Right cardiac atrium (tissue), 5 donors: ENCODE measurements around the gene E2F6. TPM values are rescaled to one million over a fixed set of nuclear protein-coding genes. Genes with fewer than 3 reads are reported as not detected.

Experiments used
- ATAC-seq, 2 donors: fragments of 200-7000 bp; cut with Tn5 transposase; one replicate each; pipeline versions ENCODE4 v1.8.0 to v1.9.1; 2020; ENCODE audit warnings: moderate library complexity in 2 of 2, mild to moderate bottlenecking in 1 of 2
- DNase-seq, 3 donors: peaks; one replicate each; pipeline ENCODE4 v3.0.0-alpha.2; 2020
- H3K27ac ChIP-seq: one replicate; pipeline ENCODE4 v1.5.1; 2013; ENCODE audit warnings: mild to moderate bottlenecking, low read length, control low read depth, moderate library complexity
- H3K27me3 ChIP-seq: one replicate; pipeline ENCODE4 v1.6.1; 2013; ENCODE audit not compliant: control insufficient read depth, insufficient read depth
- H3K4me1 ChIP-seq: one replicate; pipeline ENCODE4 v1.6.1; 2013; ENCODE audit warnings: low read length; ENCODE audit not compliant: control insufficient read depth, insufficient read depth
- H3K4me3 ChIP-seq: one replicate; pipeline ENCODE4 v1.5.1; 2013; ENCODE audit warnings: low read length, control low read depth
- H3K9me3 ChIP-seq: one replicate; pipeline ENCODE4 v1.6.1; 2013; ENCODE audit warnings: low read length; ENCODE audit not compliant: control insufficient read depth
- WGBS: extraction: QIAGEN DNeasy Blood & Tissue Kit; methylation state at CpG from one replicate; pipeline ENCODE4 v1.1.7; 2013; 5-methylcytosine and 5-hydroxymethylcytosine counted together
- intact Hi-C, 4 donors: fragments of 100-400 bp; cut with DNase I; formaldehyde crosslinking; loops; one replicate each; pipeline versions ENCODE4 v1.11.0 to v1.14.0; 2022 to 2023
- polyA plus RNA-seq: library from polyadenylated mRNA; stranded (reverse); fragments of 200-250 nt; gene quantifications from one replicate; pipeline ENCODE4 v1.2.3, GENCODE V29; 2013
- total RNA-seq, 4 donors: library from RNA; stranded (reverse); fragmentation: NEBNext Ultra II Directional; extraction: Animal tissue kit (Norgen Biotek cat#: 25700); gene quantifications; one replicate each; pipeline ENCODE4 v1.2.1, GENCODE V29; 2021
- donor health status: healthy with polysubstance abuse.
- donor health status: DM: no; HTN: yes; CAD: no.
- donor health status: DM: no; HTN: no; CAD: no.
- donor health status: DM: no; HTN: yes; CAD: no; lungs with severe emphysema.
- donor health status: DM: yes; HTN: yes; CAD: no.

Gene E2F6
- total and polyA plus RNA-seq, 5 donors, result 10.9 to 19.9 (median 15.9) TPM

GRCh38 chr2:11478899-11479605 is 13.1 kb upstream of the E2F6 start:
- no peak overlapping the region for H3K27ac ChIP-seq
- no peaks in the 10 kb centered on the region for H3K9me3 ChIP-seq
- no peaks in the 10 kb centered on the region for H3K27me3 ChIP-seq
- intact Hi-C loops, result loop anchor here (1.0 to 10.0 kb wide), 4 partner anchors 103 to 206 kb away; no protein-coding TSS in a partner anchor
- WGBS, result 76% methylated on average over 12 of the region's 12 CpGs
- DNase-seq (no peak), ATAC-seq (no peak)
- no peaks in the 10 kb centered on the region for H3K4me1 ChIP-seq
- H3K4me3 ChIP-seq, result no peak overlapping the region

DNA sequence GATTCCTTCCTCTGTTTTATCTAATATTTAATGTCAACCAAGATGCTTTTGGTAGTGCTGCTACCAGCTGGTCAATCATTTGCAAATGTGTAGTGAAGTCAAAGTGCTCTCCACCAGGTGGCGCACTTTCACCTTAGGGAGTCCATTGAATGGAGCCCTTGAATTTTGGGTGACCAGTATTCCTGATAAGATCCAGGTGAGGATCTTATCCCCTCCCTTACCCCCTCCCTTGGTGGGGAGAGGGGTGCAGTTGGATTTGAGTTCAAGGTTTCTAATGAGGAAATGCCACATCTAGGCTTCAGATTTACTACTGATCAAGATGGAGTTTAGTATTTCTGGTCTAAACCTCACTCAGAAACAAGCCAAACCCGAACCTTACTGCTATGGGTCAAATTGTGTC is 12.0 kb upstream of the E2F6 start:
- H3K4me1 ChIP-seq, result no peaks in the 10 kb centered on the region
- WGBS, result 35% methylated on average over 2 of the region's 2 CpGs
- DNase-seq (peak; percentile 88 to 96 (median 90)), ATAC-seq (peak; percentile 53 to 69)
- H3K27me3 ChIP-seq, result no peaks in the 10 kb centered on the region
- intact Hi-C loops, result loop anchor here (1.0 to 10.0 kb wide), 4 partner anchors 104 to 207 kb away; no protein-coding TSS in a partner anchor
- H3K9me3 ChIP-seq, result no peaks in the 10 kb centered on the region
- no peak overlapping the region for H3K4me3 ChIP-seq
- H3K27ac ChIP-seq, result no peak overlapping the region

GRCh38 chr2:11473659-11474433 is 7.9 kb upstream of the E2F6 start:
- Histone ChIP-seq H3K27me3 (no peaks in the 10 kb centered on the region), H3K9me3 (no peaks in the 10 kb centered on the region), H3K4me3 (no peak overlapping the region), H3K4me1 (no peaks in the 10 kb centered on the region), H3K27ac (no peak overlapping the region)
- intact Hi-C loops, result loop anchor here in 1 of 4 donors (10.0 kb wide), 1 partner anchor 211 kb away; no protein-coding TSS in a partner anchor
- DNase-seq, result no peak
- 66% methylated on average over 10 of the region's 10 CpGs for WGBS
- no peak for ATAC-seq

DNA sequence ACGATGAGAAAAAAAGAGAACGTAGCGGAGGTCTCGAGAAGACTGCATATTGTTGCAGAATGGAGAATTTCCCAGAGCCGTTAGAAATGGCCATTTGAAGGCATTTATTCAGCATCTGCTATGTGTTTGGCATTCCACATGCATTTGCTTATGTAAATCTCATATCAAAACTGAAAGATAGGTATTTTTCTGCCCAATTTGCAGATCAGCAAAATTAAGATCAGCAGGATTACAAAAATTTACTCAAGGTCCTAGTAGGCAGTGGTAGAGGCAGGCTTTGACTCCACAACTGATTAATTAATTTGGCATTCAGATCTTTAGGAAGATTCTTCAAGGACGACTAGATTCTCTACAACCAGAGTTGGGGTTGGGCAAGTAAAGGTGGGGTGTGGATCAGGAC is 1.8 kb upstream of the E2F6 start:
- no peak overlapping the region for H3K4me3 ChIP-seq
- ATAC-seq (no peak), DNase-seq (no peak)
- WGBS, result 88% methylated on average over 6 of the region's 6 CpGs
- intact Hi-C loops, result no loop called here
- H3K27me3 ChIP-seq, result no peaks in the 10 kb centered on the region
- H3K9me3 ChIP-seq, result no peaks in the 10 kb centered on the region
- peaks cover 7% of the 10 kb centered on the region for H3K4me1 ChIP-seq
- H3K27ac ChIP-seq, result no peak overlapping the region

GRCh38 chr2:11467129-11467649 is 1.2 kb upstream of the E2F6 start:
- Histone ChIP-seq H3K9me3 (no peaks in the 10 kb centered on the region), H3K27ac (no peak overlapping the region), H3K27me3 (no peaks in the 10 kb centered on the region), H3K4me1 (peaks cover 9% of the 10 kb centered on the region), H3K4me3 (no peak overlapping the region)
- WGBS, result 89% methylated on average over 5 of the region's 5 CpGs
- ATAC-seq, result no peak
- intact Hi-C loops, result no loop called here
- no peak for DNase-seq

GRCh38 chr2:11466307-11467128 is 557 bp upstream of the E2F6 start:
- Histone ChIP-seq H3K27me3 (no peaks in the 10 kb centered on the region), H3K27ac (no peak overlapping the region), H3K4me1 (peaks cover 9% of the 10 kb centered on the region), H3K4me3 (peak overlapping the region; percentile 61), H3K9me3 (no peaks in the 10 kb centered on the region)
- WGBS, result 32% methylated on average over 26 of the region's 26 CpGs
- intact Hi-C loops, result no loop called here
- DNase-seq (peak in 1 of 3 donors; percentile 28), ATAC-seq (peak; percentile 41 to 42)

- intact Hi-C loops, result no loop called here
- Histone ChIP-seq H3K4me3 (peak overlapping the region; percentile 61), H3K27me3 (no peaks in the 10 kb centered on the region), H3K9me3 (no peaks in the 10 kb centered on the region), H3K27ac (no peak overlapping the region), H3K4me1 (peaks cover 12% of the 10 kb centered on the region)
- WGBS, result 47% methylated on average over 6 of the region's 6 CpGs
- ATAC-seq, result no peak
- DNase-seq, result no peak
These were observed 864 bp downstream of the E2F6 start for GRCh38 chr2:11465110-11465484.

GRCh38 chr2:11459816-11460215 is 6.1 kb downstream of the E2F6 start:
- no peaks in the 10 kb centered on the region for H3K9me3 ChIP-seq
- intact Hi-C loops, result no loop called here
- no peak for ATAC-seq
- H3K4me3 ChIP-seq, result no peak overlapping the region
- no peaks in the 10 kb centered on the region for H3K27me3 ChIP-seq
- H3K27ac ChIP-seq, result no peak overlapping the region
- 90% methylated on average over 4 of the region's 4 CpGs for whole genome bisulfite sequencing
- DNase-seq, result no peak
- peaks cover 18% of the 10 kb centered on the region for H3K4me1 ChIP-seq

GRCh38 chr2:11458753-11459152 is 7.2 kb downstream of the E2F6 start:
- peak; percentile 61 to 72 for ATAC-seq

GRCh38 chr2:11457935-11458334 is 8.0 kb downstream of the E2F6 start:
- Histone ChIP-seq H3K27ac (peak overlapping the region; percentile 33), H3K4me1 (peaks cover 12% of the 10 kb centered on the region), H3K9me3 (no peaks in the 10 kb centered on the region), H3K27me3 (no peaks in the 10 kb centered on the region), H3K4me3 (no peak overlapping the region)
- ATAC-seq, result peak in 1 of 2 donors; percentile 12
- no peak for DNase-seq
- intact Hi-C loops, result no loop called here
- WGBS, result 82% methylated on average over 1 of the region's 1 CpG

More at GRCh38 chr2:11458753-11459152, 7.2 kb downstream of the E2F6 start:
- intact Hi-C loops, result no loop called here
- Histone ChIP-seq H3K4me1 (peaks cover 15% of the 10 kb centered on the region), H3K4me3 (no peak overlapping the region), H3K27me3 (no peaks in the 10 kb centered on the region), H3K9me3 (no peaks in the 10 kb centered on the region), H3K27ac (peak overlapping the region; percentile 67)
- WGBS, result 67% methylated on average over 3 of the region's 3 CpGs
- no peak for DNase-seq
